GM12878 (cell line): ENCODE data around the gene DMXL1. TPM values are rescaled to one million over a fixed set of nuclear protein-coding genes. Genes with fewer than 3 reads are reported as not detected.

Experiments
- ATAC-seq: fragments of 200-7000 bp; cut with Tn5 transposase; 3 replicates; pipeline ENCODE4 v1.9.1; 2020; ENCODE audit warnings: mild to moderate bottlenecking, moderate library complexity
- BruUV-seq: library from RNA; stranded (reverse); fragments of 400-500 nt; replicated peaks from 2 replicates; lab custom pipeline; 2021; lab: Mats Ljungman, UMichigan
- CTCF ChIA-PET: fragments of 300-600 bp; sonication (Branson Sonifier 250); formaldehyde crosslinking; extraction: SDS; loops from one replicate; lab custom pipeline; 2021; ENCODE audit warnings: inconsistent platforms; lab: Yijun Ruan, JAX
- POLR2A ChIA-PET: fragments of 350-600 bp; formaldehyde crosslinking; extraction: SDS; loops from one replicate; lab custom pipeline; 2021; ENCODE audit warnings: inconsistent platforms; lab: Charles Lee
- RAD21 ChIA-PET: fragments of 300-600 bp; sonication (Branson Sonifier 250); formaldehyde crosslinking; loops from one replicate; lab custom pipeline; 2023; ENCODE audit warnings: antibody characterized with exemption; ENCODE audit not compliant: unreplicated experiment; lab: Charles Lee
- SMC1A ChIA-PET: fragments of 300-600 bp; sonication (Branson Sonifier 250); formaldehyde crosslinking; loops from one replicate; lab custom pipeline; 2023; ENCODE audit not compliant: unreplicated experiment, uncharacterized antibody; lab: Charles Lee
- DNase-seq: peaks from one replicate; pipeline ENCODE4 v3.0.0-alpha.2; 2011; ENCODE audit warnings: low read depth, low spot score
- FAIRE-seq: peaks from 3 replicates; lab custom pipeline; 2011; peaks lifted over from hg19 to GRCh38; lab: Jason Lieb, UNC
- H2AFZ ChIP-seq: 2 replicates; pipeline ENCODE4 v1.6.0; 2011; ENCODE audit warnings: low read depth, low read length, control low read depth; ENCODE audit not compliant: control insufficient read depth
- H3K27ac ChIP-seq: 2 replicates; pipeline ENCODE4 v1.5.1; 2011; ENCODE audit warnings: control low read depth; ENCODE audit not compliant: control insufficient read depth, insufficient read depth
- H3K27me3 ChIP-seq, 2 experiments: replicated peaks in 1 of 2; 2 replicates each; pipeline versions ENCODE4 v1.6.0 to v1.6.1; 2011; ENCODE audit warnings: low read length in 1 of 2; ENCODE audit not compliant: control insufficient read depth in 2 of 2, insufficient read depth in 2 of 2
- H3K36me3 ChIP-seq, 2 experiments: 2 replicates each; pipeline ENCODE4 v1.5.1; 2011; ENCODE audit warnings: low read length in 1 of 2; ENCODE audit not compliant: control insufficient read depth in 2 of 2, insufficient read depth in 2 of 2
- H3K4me1 ChIP-seq: 2 replicates; pipeline ENCODE4 v1.6.1; 2011; ENCODE audit warnings: mild to moderate bottlenecking, low read length, moderate library complexity, mixed read lengths; ENCODE audit not compliant: control insufficient read depth, insufficient read depth
- H3K4me2 ChIP-seq: 2 replicates; pipeline ENCODE4 v1.6.0; 2011; ENCODE audit warnings: control low read depth; ENCODE audit not compliant: control insufficient read depth, insufficient read depth
- H3K4me3 ChIP-seq: fragments of 200-600 bp; sonication (generic); 2 replicates; pipeline ENCODE4 v1.5.1; 2016
- H3K79me2 ChIP-seq: 2 replicates; pipeline ENCODE4 v1.6.0; 2011; ENCODE audit warnings: low read length; ENCODE audit not compliant: control insufficient read depth, insufficient read depth
- H3K9ac ChIP-seq: 2 replicates; pipeline ENCODE4 v1.8.0; 2011; ENCODE audit warnings: low read length, control low read depth, mixed read lengths; ENCODE audit not compliant: control insufficient read depth, insufficient read depth
- H3K9me3 ChIP-seq: replicated peaks from 3 replicates; pipeline ENCODE4 v1.5.1; 2011; ENCODE audit warnings: mild to moderate bottlenecking, low read length; ENCODE audit not compliant: control insufficient read depth, insufficient read depth
- H4K20me1 ChIP-seq: 2 replicates; pipeline ENCODE4 v1.6.0; 2011; ENCODE audit not compliant: control insufficient read depth, insufficient read depth
- EED ChIP-seq: sonication (generic); IDR thresholded peaks from 2 replicates; pipeline ENCODE4 v1.6.1; 2016; ENCODE audit warnings: antibody characterized with exemption, low read depth
- IKZF1 ChIP-seq: fragments of 450-650 bp; conservative IDR thresholded peaks from 2 replicates; pipeline ENCODE4 v1.6.1; 2017; ENCODE audit warnings: antibody characterized with exemption, mild to moderate bottlenecking
- IKZF2 ChIP-seq, 2 experiments: fragments of 450-650 bp; IDR thresholded peaks; 2 replicates each; pipeline ENCODE4 v1.6.1; 2017; ENCODE audit warnings: mild to moderate bottlenecking in 2 of 2, moderate library complexity in 2 of 2
- NFIC ChIP-seq: IDR thresholded peaks from 2 replicates; pipeline ENCODE4 v1.6.1; 2012; ENCODE audit warnings: low read depth, mild to moderate bottlenecking, inconsistent platforms, low read length, moderate library complexity
- POU2F2 ChIP-seq: IDR thresholded peaks from 3 replicates; pipeline ENCODE4 v1.6.1; 2011; ENCODE audit warnings: low read depth, mild to moderate bottlenecking, low read length, borderline replicate concordance
- RUNX3 ChIP-seq: IDR thresholded peaks from 2 replicates; pipeline ENCODE4 v1.6.1; 2012; ENCODE audit warnings: low read length, inconsistent platforms
- SRF ChIP-seq, 2 experiments: IDR thresholded peaks; 2 replicates each; pipeline ENCODE4 v1.6.1; 2011; ENCODE audit warnings: low read depth in 2 of 2, low read length in 2 of 2, mild to moderate bottlenecking in 1 of 2, moderate library complexity in 1 of 2
- WGBS: methylation state at CpG from one replicate; pipeline ENCODE4 v1.1.6; 2016; ENCODE audit warnings: low lambda C conversion rate; ENCODE audit not compliant: insufficient replicate concordance, insufficient coverage; ENCODE audit errors: missing lambda C conversion rate; 5-methylcytosine and 5-hydroxymethylcytosine counted together
- in situ Hi-C: fragments of 300-500 bp; cut with MboI; formaldehyde crosslinking; loops from 9 replicates; pipeline ENCODE4 v1.14.3; 2018; ENCODE audit warnings: mixed read lengths
- intact Hi-C: fragments of 100-400 bp; cut with micrococcal nuclease; formaldehyde crosslinking; loops from one replicate; pipeline ENCODE4 v1.14.2; 2022; ENCODE audit not compliant: unreplicated experiment
- polyA plus RNA-seq, 11 experiments: library from polyadenylated mRNA; depleted of rRNA in 4 of 11; unstranded in 6 of 11; stranded (reverse) in 5 of 11; fragments of >200 nt; fragmentation: Nextera tagmentation in 4 of 11; fragmentation: Illumina TruSeq in 1 of 11; extraction: Ambion mirVana in 4 of 11; extraction: Trizol in 1 of 11; gene quantifications; 1 replicate in 1 of 11; 2 replicates in 10 of 11; pipeline versions ENCODE4 v1.2.1 to v1.2.3, GENCODE V29; 2011 to 2016; ENCODE audit warnings: inconsistent platforms in 2 of 11, missing spikeins in 2 of 11, low read depth in 1 of 11
- total RNA-seq, 4 experiments: library from RNA; depleted of rRNA in 3 of 4; stranded (reverse); fragments of >200 nt in 3 of 4; fragmentation: Illumina TruSeq in 1 of 4; extraction: Trizol in 1 of 4; gene quantifications; 2 replicates each; pipeline versions ENCODE4 v1.2.1 to v1.2.3, GENCODE V29; 2013 to 2021
- TF ChIP-seq, protein P1 (sequence below): fragments of 450-650 bp; IDR thresholded peaks from 2 replicates; pipeline ENCODE4 v1.6.1; 2017; ENCODE audit warnings: mild to moderate bottlenecking, moderate library complexity
- TF ChIP-seq, protein P2 (sequence below): fragments of 450-650 bp; IDR thresholded peaks from 2 replicates; pipeline ENCODE4 v1.6.1; 2014; ENCODE audit warnings: mild to moderate bottlenecking

The DMXL1 gene
- total and polyA plus RNA-seq, 10 of the 15 experiments (the other 5 are each of a cell fraction or from before 2014, with no cell fraction given): 9.1 to 67.7 (median 34.1) TPM

DNA sequence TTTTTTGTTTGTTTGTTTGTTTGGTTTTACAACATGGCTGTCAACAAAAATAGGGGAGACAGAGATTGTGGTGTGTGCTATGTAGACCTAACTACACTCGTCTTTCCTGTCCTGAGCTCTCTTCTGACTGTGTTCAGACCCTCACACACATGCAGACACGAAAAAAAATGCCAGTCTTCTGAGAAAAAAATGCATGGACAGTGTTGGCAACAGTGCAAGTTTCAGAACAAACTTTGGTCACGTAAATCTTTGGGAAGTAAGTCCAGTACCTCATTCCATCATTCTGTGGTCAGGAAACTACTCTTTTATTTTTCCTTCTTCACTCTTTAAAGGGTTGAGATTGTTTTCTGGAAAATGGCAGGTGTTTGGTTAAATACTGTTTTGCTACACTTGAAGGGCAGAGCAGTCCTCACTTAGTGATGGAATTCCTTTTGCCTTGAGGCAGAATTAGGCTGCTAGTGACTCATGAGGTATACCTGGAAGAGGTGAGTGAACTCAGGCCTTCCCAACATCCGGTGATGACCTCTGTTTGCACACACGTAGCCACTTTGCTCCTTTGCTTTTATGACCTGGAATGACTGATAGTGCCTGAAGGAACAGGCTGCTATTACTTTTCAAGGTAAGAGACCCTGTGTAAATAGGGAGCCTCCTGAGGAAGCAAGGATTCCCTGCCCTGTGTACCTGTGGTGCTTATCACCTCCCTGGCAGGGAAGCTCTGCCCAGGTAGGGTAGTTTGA, 203.3 kb downstream of the DMXL1 start:
- TF ChIP-seq IKZF2 (IDR thresholded peaks at IDR 0.05): peak in 1 of 2 experiments; percentile 39; a peak in 1 of 4 replicates
- TF ChIP-seq, protein P1, sequence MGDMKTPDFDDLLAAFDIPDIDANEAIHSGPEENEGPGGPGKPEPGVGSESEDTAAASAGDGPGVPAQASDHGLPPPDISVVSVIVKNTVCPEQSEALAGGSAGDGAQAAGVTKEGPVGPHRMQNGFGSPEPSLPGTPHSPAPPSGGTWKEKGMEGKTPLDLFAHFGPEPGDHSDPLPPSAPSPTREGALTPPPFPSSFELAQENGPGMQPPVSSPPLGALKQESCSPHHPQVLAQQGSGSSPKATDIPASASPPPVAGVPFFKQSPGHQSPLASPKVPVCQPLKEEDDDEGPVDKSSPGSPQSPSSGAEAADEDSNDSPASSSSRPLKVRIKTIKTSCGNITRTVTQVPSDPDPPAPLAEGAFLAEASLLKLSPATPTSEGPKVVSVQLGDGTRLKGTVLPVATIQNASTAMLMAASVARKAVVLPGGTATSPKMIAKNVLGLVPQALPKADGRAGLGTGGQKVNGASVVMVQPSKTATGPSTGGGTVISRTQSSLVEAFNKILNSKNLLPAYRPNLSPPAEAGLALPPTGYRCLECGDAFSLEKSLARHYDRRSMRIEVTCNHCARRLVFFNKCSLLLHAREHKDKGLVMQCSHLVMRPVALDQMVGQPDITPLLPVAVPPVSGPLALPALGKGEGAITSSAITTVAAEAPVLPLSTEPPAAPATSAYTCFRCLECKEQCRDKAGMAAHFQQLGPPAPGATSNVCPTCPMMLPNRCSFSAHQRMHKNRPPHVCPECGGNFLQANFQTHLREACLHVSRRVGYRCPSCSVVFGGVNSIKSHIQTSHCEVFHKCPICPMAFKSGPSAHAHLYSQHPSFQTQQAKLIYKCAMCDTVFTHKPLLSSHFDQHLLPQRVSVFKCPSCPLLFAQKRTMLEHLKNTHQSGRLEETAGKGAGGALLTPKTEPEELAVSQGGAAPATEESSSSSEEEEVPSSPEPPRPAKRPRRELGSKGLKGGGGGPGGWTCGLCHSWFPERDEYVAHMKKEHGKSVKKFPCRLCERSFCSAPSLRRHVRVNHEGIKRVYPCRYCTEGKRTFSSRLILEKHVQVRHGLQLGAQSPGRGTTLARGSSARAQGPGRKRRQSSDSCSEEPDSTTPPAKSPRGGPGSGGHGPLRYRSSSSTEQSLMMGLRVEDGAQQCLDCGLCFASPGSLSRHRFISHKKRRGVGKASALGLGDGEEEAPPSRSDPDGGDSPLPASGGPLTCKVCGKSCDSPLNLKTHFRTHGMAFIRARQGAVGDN: 0 out of 2 replicates have a peak, but pooled peaks have one; percentile 16
- TF ChIP-seq POU2F2: no peak
- no peak for TF ChIP-seq SRF (IDR thresholded peaks at IDR 0.05; ENCODE audit: low read depth in 2 of 2, low read length in 2 of 2)
- no peak for TF ChIP-seq RUNX3
- peak; percentile 34; the same call in 1 of the 2 replicates for TF ChIP-seq EED
- 0 out of 2 replicates have a peak, but pooled peaks have one; percentile 7 for TF ChIP-seq IKZF1
- no peak; the same call in 1 of the 2 replicates for TF ChIP-seq NFIC
- TF ChIP-seq, protein P2, sequence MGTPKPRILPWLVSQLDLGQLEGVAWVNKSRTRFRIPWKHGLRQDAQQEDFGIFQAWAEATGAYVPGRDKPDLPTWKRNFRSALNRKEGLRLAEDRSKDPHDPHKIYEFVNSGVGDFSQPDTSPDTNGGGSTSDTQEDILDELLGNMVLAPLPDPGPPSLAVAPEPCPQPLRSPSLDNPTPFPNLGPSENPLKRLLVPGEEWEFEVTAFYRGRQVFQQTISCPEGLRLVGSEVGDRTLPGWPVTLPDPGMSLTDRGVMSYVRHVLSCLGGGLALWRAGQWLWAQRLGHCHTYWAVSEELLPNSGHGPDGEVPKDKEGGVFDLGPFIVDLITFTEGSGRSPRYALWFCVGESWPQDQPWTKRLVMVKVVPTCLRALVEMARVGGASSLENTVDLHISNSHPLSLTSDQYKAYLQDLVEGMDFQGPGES: no peak
- no TSS peak for BruUV-seq
- H2AFZ ChIP-seq: no peak overlapping the region
- H3K36me3 ChIP-seq: no peaks in the 10 kb centered on the region
- ChIA-PET RAD21 (interaction anchor here (0.6 to 7.3 kb wide), 20 partner anchors 11 to 241 kb away, joined by 3 to 46 read pairs (median 7); no protein-coding TSS in a partner anchor), CTCF (interaction anchor here (1.0 to 7.2 kb wide), 15 partner anchors 9 to 286 kb away, joined by 3 to 32 read pairs (median 4); partner anchors contain the start of gene DTWD2), SMC1A (interaction anchor here (0.6 to 14.5 kb wide), 31 partner anchors 13 to 287 kb away, joined by 3 to 181 read pairs (median 4); partner anchors contain the start of gene DTWD2), POLR2A (interaction anchor here (0.6 to 7.4 kb wide), 19 partner anchors 11 to 285 kb away, joined by 3 to 59 read pairs (median 4); no protein-coding TSS in a partner anchor)
- in situ Hi-C loops: no loop called here
- intact Hi-C loops: loop anchor here (2.0 to 5.0 kb wide), 2 partner anchors 35 to 123 kb away; no protein-coding TSS in a partner anchor
- H3K4me3 ChIP-seq: peak overlapping the region; percentile 65
- no peaks in the 10 kb centered on the region for H4K20me1 ChIP-seq
- WGBS: 10% methylated on average over 5 of the region's 5 CpGs
- FAIRE-seq: no peak
- peaks cover 66% of the 10 kb centered on the region for H3K4me1 ChIP-seq
- H3K79me2 ChIP-seq: peaks cover 89% of the 10 kb centered on the region
- no peak for DNase-seq
- H3K27me3 ChIP-seq: no peaks in the 10 kb centered on the region
- ATAC-seq: no peak
- H3K4me2 ChIP-seq: peak overlapping the region; percentile 92
- H3K9me3 ChIP-seq: no peaks in the 10 kb centered on the region
- H3K27ac ChIP-seq: peak overlapping the region; percentile 77
- H3K9ac ChIP-seq: peak overlapping the region; percentile 55; the same call in 1 of the 2 replicates
